Osteoblast (primary cell): ENCODE measurements around the gene SRC. TPM values are rescaled to one million over a fixed set of nuclear protein-coding genes. Genes with fewer than 3 reads are reported as not detected.

Experiments used
- DNase-seq: peaks from one replicate; pipeline ENCODE4 v3.0.0; 2011; ENCODE audit warnings: low spot score, mixed read lengths; ENCODE audit not compliant: insufficient read length; ENCODE audit errors: missing footprints
- H2AFZ ChIP-seq: 2 replicates; pipeline ENCODE4 v1.6.0; 2011; ENCODE audit warnings: mild to moderate bottlenecking, low read length
- H3K27ac ChIP-seq: 2 replicates; pipeline ENCODE4 v1.5.1; 2011; ENCODE audit warnings: mild to moderate bottlenecking, low read depth, low read length, moderate library complexity
- H3K27me3 ChIP-seq: 2 replicates; pipeline ENCODE4 v1.6.0; 2012; ENCODE audit warnings: mild to moderate bottlenecking, control low read depth, inconsistent platforms, low read length, moderate library complexity; ENCODE audit not compliant: insufficient read depth
- H3K36me3 ChIP-seq: 2 replicates; pipeline ENCODE4 v1.5.1; 2011; ENCODE audit warnings: mild to moderate bottlenecking, low read length, control low read depth, moderate library complexity; ENCODE audit not compliant: insufficient read depth
- H3K4me1 ChIP-seq: 2 replicates; pipeline ENCODE4 v1.5.1; 2011; ENCODE audit warnings: mild to moderate bottlenecking, low read length, control low read depth, moderate library complexity; ENCODE audit not compliant: insufficient read depth
- H3K4me2 ChIP-seq: 2 replicates; pipeline ENCODE4 v1.6.0; 2011; ENCODE audit warnings: mild to moderate bottlenecking, low read length; ENCODE audit not compliant: insufficient read depth
- H3K4me3 ChIP-seq: fragments of 200-600 bp; sonication (generic); 3 replicates; pipeline ENCODE4 v1.5.1; 2012; ENCODE audit warnings: mild to moderate bottlenecking, low read length, inconsistent platforms; ENCODE audit not compliant: insufficient read depth
- H3K79me2 ChIP-seq: 2 replicates; pipeline ENCODE4 v1.6.0; 2012; ENCODE audit warnings: mild to moderate bottlenecking, low read length, control low read depth, inconsistent platforms; ENCODE audit not compliant: insufficient read depth
- H3K9me3 ChIP-seq: 2 replicates; pipeline ENCODE4 v1.5.1; 2011; ENCODE audit warnings: low read depth, low read length, control low read depth
- H4K20me1 ChIP-seq: 2 replicates; pipeline ENCODE4 v1.6.0; 2012; ENCODE audit warnings: mild to moderate bottlenecking, low read length, control low read depth; ENCODE audit not compliant: insufficient read depth
- total RNA-seq: library from RNA; depleted of rRNA; stranded (reverse); fragments of >200 nt; gene quantifications from 2 replicates; pipeline ENCODE4 v1.2.3, GENCODE V29; 2012
- TF ChIP-seq, protein P1 (sequence below): IDR thresholded peaks from 2 replicates; pipeline ENCODE4 v1.5.1; 2011; ENCODE audit warnings: mild to moderate bottlenecking, low read depth, low read length, moderate library complexity; ENCODE audit errors: extremely low read depth

The SRC gene
- total RNA-seq, 1 donor: 22.4 TPM

DNA sequence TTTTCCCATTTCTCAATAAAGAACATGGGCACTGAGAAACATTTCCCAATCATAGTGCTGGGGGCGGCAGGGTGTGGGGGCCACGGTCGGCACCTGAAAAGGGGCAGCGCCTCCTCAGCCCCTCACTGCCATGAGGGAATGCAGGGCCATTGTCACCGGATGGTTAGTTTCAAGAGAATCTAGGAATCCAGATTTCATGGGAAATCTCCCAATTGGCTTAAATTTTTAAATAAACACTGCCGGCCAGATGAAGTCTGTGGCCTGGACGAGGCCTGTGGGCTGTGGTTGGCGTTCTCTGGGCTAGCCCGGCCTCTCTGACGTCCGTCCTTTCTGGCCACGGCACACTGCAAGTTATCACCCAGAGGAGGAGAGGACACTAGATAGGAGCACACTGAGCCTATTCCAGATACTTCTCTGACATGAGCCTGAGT lies 30.9 kb upstream of the SRC start:
- H3K36me3 ChIP-seq: peaks cover 22% of the 10 kb centered on the region
- H3K4me2 ChIP-seq: peak overlapping the region; percentile 77
- H3K4me3 ChIP-seq: peak overlapping the region; percentile 41
- TF ChIP-seq, protein P1, sequence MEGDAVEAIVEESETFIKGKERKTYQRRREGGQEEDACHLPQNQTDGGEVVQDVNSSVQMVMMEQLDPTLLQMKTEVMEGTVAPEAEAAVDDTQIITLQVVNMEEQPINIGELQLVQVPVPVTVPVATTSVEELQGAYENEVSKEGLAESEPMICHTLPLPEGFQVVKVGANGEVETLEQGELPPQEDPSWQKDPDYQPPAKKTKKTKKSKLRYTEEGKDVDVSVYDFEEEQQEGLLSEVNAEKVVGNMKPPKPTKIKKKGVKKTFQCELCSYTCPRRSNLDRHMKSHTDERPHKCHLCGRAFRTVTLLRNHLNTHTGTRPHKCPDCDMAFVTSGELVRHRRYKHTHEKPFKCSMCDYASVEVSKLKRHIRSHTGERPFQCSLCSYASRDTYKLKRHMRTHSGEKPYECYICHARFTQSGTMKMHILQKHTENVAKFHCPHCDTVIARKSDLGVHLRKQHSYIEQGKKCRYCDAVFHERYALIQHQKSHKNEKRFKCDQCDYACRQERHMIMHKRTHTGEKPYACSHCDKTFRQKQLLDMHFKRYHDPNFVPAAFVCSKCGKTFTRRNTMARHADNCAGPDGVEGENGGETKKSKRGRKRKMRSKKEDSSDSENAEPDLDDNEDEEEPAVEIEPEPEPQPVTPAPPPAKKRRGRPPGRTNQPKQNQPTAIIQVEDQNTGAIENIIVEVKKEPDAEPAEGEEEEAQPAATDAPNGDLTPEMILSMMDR: no peak
- DNase-seq: peak; percentile 94
- H3K79me2 ChIP-seq: peaks cover 43% of the 10 kb centered on the region
- H4K20me1 ChIP-seq: no peaks in the 10 kb centered on the region
- H3K4me1 ChIP-seq: peaks cover 43% of the 10 kb centered on the region
- no peaks in the 10 kb centered on the region for H3K27me3 ChIP-seq
- no peaks in the 10 kb centered on the region for H3K9me3 ChIP-seq
- peak overlapping the region; percentile 92 for H3K27ac ChIP-seq
- peak overlapping the region; percentile 82 for H2AFZ ChIP-seq

DNA sequence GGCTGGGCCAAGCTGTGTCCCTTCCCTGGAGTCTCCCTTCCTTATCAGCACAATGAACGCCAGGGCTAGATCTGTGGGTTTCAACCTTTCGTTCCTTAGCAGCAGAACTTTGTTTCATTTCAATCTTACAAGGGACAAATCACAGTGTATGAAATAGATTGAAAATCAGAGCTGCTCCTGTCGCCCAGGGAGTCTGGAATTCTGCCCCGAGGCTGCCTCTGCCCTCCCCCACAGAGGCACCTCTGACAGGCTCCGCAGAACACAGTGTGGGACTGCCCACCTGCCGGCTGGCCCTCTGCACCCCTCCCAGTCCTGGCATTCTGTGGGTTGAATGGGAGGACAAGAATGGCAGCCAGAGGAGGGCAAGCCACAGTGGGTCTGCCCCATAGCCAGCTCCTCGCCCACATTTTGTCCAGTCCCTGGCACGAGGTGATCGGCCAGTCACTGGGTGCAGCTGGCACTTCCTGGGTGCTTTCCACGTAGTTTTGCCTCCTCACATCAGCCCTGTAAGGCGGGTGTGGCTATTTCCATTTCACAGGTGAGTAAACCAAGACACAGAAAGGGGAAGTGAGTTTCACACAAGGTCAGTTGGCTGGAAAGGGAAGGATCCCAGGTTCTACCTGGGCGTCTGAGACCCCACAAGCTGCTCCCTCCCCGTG lies 30.4 kb upstream of the SRC start:
- H3K79me2 ChIP-seq: peaks cover 37% of the 10 kb centered on the region
- no peaks in the 10 kb centered on the region for H3K27me3 ChIP-seq
- H2AFZ ChIP-seq: peak overlapping the region; percentile 82
- peak overlapping the region; percentile 41 for H3K4me3 ChIP-seq
- TF ChIP-seq, protein P1: no peak
- peak overlapping the region; percentile 92 for H3K27ac ChIP-seq
- no peak for DNase-seq
- peaks cover 43% of the 10 kb centered on the region for H3K4me1 ChIP-seq
- H3K4me2 ChIP-seq: peak overlapping the region; percentile 77
- H4K20me1 ChIP-seq: no peaks in the 10 kb centered on the region
- no peaks in the 10 kb centered on the region for H3K9me3 ChIP-seq
- peaks cover 22% of the 10 kb centered on the region for H3K36me3 ChIP-seq

DNA sequence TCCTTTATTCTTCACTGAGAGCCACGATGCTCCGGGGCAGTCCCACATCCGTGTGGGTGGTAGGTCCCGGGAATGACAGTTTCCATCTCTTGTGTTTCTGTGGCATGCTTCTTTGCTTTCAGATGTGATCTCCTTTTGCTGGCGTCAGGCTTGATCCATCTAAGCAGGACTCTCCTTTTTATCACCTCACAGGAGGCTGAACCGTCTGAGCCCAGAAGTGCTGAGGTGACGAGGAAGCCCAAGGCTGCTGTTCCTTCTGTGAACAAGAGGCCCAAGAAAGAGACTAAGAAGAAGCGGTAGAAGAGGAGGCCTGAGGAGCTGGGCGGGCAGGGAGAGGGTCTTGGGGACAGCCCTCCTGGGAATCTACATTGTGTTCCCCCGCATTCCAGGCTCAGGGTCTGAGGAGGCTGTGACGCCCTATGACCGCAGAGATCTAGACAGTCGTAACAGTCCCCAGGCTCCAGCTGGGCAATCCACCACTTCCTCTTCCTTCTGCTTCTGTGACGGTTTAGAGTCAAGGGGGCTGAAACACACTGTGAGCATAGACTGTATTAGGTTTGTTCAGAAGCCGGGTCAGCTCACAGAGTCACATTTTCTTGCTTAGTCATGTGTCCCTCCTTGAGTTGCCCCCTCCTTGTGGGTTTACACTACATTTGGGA lies 29.7 kb upstream of the SRC start:
- Histone ChIP-seq H3K27me3 (no peaks in the 10 kb centered on the region), H4K20me1 (no peaks in the 10 kb centered on the region), H3K4me3 (no peak overlapping the region), H3K79me2 (peaks cover 31% of the 10 kb centered on the region), H3K9me3 (no peaks in the 10 kb centered on the region), H3K27ac (peak overlapping the region; percentile 92), H3K4me1 (peaks cover 43% of the 10 kb centered on the region), H3K4me2 (no peak overlapping the region), H3K36me3 (peaks cover 22% of the 10 kb centered on the region), H2AFZ (no peak overlapping the region)
- no peak for DNase-seq
- TF ChIP-seq, protein P1: no peak

DNA sequence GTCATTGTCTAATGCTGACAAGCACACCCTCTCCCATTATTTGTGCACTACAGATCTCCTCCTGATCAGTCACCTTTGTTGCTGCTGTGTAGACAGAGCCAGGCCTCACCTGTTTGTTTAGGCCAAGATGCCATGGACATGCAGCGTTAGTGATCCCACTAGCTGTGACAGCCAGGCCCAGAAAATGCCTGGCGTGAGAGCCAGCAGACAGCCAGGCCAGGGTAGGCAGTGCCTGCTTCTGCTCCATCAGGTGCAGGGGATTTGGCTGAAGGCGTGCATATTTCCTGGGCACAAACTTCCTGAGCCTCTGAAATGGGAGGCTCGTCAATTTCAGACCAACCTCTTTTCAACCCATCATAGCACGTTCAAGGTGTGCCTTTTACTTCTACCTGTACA lies 29.2 kb upstream of the SRC start:
- Histone ChIP-seq H3K36me3 (peaks cover 22% of the 10 kb centered on the region), H3K79me2 (peaks cover 28% of the 10 kb centered on the region), H3K4me2 (no peak overlapping the region), H2AFZ (no peak overlapping the region), H3K27me3 (no peaks in the 10 kb centered on the region), H4K20me1 (no peaks in the 10 kb centered on the region), H3K4me3 (no peak overlapping the region), H3K9me3 (no peaks in the 10 kb centered on the region), H3K4me1 (peaks cover 41% of the 10 kb centered on the region), H3K27ac (peak overlapping the region; percentile 92)
- no peak for DNase-seq
- TF ChIP-seq, protein P1: no peak
